ENCODE measurements around the gene TIPARP.

The TIPARP gene, protein sequence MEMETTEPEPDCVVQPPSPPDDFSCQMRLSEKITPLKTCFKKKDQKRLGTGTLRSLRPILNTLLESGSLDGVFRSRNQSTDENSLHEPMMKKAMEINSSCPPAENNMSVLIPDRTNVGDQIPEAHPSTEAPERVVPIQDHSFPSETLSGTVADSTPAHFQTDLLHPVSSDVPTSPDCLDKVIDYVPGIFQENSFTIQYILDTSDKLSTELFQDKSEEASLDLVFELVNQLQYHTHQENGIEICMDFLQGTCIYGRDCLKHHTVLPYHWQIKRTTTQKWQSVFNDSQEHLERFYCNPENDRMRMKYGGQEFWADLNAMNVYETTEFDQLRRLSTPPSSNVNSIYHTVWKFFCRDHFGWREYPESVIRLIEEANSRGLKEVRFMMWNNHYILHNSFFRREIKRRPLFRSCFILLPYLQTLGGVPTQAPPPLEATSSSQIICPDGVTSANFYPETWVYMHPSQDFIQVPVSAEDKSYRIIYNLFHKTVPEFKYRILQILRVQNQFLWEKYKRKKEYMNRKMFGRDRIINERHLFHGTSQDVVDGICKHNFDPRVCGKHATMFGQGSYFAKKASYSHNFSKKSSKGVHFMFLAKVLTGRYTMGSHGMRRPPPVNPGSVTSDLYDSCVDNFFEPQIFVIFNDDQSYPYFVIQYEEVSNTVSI

GRCh38 chr3:156674046-156674910, at the start of gene TIPARP:
Gene TIPARP, plus strand, starts transcription at chr3:156674590. Its CDS starts 3,108 bp downstream, at chr3:156677698.
- intact Hi-C loops (cut with DNase I), result loop anchor here (1.0 to 5.0 kb wide), 4 partner anchors 119 to 522 kb away; partner anchors contain the start of gene SSR3
- peak; percentile 97 to 100 (median 98) for DNase-seq

GRCh38 chr3:156626104-156626503, 48.3 kb upstream of the TIPARP start:
- no peak for DNase-seq
- intact Hi-C loops (cut with DNase I), result no loop called here

DNA sequence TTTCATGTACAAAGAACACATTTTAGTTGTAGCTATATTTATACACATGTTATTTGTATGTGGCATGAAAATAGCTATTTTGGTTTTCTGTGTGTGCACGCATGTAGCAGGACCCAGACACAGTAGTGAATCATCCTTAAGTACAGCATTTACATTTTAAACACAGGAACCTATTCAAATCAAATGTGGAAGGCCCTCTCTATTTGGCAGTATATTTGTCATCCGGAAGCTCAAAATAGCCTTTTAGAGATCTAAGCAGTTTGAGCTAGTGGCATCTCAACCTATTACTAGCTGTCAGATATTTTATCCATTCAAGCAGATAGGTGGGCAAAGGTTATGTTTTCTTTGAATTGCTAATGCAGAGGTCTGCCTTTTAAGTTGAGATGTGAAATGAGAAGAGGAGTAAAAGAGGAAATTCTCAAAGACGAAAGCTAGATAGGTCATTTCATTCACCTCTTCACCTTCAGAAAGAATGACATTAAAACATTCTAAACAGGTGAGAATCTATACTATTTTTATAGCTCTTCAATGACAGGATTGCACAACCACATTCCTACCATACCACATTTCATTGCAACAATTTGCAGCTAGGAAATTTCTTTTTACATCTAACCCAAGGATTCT, 46.3 kb upstream of the TIPARP start:
- intact Hi-C loops (cut with DNase I), result no loop called here
- DNase-seq, result no peak

GRCh38 chr3:156628836-156629618, 45.4 kb upstream of the TIPARP start:
- no peak for DNase-seq
- intact Hi-C loops (cut with DNase I), result no loop called here

DNA sequence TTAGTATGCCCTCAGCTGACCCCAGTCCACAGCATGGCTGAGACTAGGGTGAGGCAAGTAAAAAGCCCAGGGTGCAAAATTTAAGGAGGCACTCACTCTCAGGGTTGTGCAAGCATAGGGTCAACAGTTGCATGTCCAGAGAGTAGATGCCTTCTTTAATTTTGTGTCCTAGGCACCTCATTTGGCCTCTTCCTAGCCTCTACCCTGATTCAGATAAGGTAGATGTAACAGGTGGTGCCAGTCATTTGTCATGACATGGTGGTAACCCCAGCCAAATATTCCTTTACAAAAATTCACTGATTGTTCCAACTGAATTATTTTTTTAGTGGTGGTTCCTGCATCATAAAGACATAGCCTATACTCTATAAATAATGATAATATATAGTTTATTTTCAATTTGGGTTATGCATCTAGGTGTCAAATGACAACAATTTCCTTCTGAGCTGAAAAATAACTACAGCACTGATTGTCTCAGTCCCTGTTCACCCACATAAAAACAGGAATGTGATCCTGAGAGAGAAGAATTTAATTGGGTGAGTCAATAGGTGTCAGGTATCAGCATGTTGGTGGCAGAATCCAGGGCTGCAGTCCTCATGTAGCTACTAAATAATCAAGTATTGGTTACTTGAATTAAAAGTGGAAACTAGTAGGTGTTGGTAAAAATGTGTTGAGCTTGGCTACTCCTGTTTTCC, 44.2 kb upstream of the TIPARP start:
- no peak for DNase-seq
- intact Hi-C loops (cut with DNase I), result no loop called here

GRCh38 chr3:156630773-156631093, 43.7 kb upstream of the TIPARP start:
- DNase-seq, result no peak
- intact Hi-C loops (cut with DNase I), result no loop called here

- intact Hi-C loops (cut with DNase I), result no loop called here
- no peak for DNase-seq
Observed at GRCh38 chr3:156631323-156631722, 43.1 kb upstream of the TIPARP start.

GRCh38 chr3:156632601-156633000, 41.8 kb upstream of the TIPARP start:
- intact Hi-C loops (cut with DNase I), result no loop called here
- no peak for DNase-seq

- intact Hi-C loops (cut with DNase I), result no loop called here
- DNase-seq, result peak in 1 of 10 donors; percentile 81
Observed at GRCh38 chr3:156633335-156633734, 41.1 kb upstream of the TIPARP start.

GRCh38 chr3:156635034-156635433, 39.4 kb upstream of the TIPARP start:
- intact Hi-C loops (cut with DNase I), result no loop called here

GRCh38 chr3:156635973-156636372, 38.4 kb upstream of the TIPARP start:
- no peak for DNase-seq
- intact Hi-C loops (cut with DNase I), result no loop called here

More at GRCh38 chr3:156635034-156635433, 39.4 kb upstream of the TIPARP start:
- no peak for DNase-seq

GRCh38 chr3:156637480-156638022, 36.8 kb upstream of the TIPARP start:
- intact Hi-C loops (cut with DNase I), result no loop called here
- no peak for DNase-seq

- intact Hi-C loops (cut with DNase I), result no loop called here
- no peak for DNase-seq
Observed at GRCh38 chr3:156638271-156638670, 36.1 kb upstream of the TIPARP start.

GRCh38 chr3:156639414-156640023, 34.9 kb upstream of the TIPARP start:
- intact Hi-C loops (cut with DNase I), result no loop called here
- no peak for DNase-seq

DNA sequence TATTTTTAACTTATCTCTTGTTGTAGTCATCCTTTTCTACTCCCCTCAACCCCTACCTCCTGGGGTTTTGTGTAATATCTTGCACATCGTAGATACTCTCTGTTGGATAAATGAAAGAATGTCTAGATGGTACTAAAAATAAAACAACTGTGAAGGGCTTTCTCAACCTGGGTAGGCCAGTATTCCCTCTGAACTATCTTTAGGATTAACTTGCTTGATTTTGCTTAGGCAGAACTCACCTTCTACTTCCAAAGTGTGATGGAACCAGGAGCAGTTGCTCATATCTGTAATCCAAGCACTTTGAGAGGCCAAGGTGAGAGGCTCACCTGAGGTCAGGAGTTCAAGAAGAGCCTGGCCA, 32.8 kb upstream of the TIPARP start:
- DNase-seq, result no peak
- intact Hi-C loops (cut with DNase I), result no loop called here

DNA sequence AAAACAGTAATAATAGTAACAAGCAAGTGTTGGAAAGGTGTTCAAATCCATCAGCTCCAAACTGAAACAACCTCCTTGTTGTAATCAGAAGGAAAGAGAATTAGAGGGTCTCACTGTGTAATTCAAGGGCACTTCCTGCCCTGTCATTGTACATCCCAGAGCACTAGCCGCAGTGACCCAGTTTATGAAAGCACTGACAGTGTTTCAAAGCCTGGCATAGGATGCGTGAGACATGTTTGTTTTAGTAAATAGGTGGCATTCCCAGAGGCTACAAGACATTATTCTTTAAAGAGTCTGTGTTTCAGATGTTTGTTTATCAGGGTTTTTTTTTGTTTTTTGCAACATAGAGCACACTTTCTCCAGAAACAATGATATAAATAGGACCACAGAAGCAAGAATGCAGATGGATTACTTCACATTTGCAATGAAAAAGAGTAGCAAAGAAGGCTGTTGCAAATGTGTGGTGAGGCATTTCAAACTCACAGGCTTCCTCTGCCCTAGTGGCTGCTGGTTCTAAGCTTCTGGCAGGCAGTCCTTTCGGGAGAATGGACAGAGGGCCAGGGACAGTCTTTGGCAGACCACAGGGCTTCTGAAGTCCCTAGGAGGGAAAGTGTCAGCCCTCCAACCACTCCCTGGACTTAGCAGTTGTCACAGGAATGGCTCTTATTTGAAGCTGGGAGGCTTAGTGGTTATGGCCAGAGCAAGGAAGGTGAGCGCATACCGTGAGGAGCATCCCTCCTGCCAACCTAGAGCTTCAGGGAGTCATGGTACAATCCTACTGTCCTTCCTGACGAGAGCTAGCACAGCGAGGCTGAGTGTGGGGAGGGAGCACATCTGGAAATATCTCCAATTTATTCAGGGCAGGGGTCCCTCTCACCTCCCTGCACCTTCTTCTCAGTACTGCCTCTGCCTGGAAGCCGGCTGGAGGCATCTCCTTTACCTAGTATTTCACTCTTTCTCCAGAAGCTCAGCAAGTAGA, 31.4 kb upstream of the TIPARP start:
- DNase-seq, result peak in 1 of 10 donors; percentile 13
- intact Hi-C loops (cut with DNase I), result no loop called here

GRCh38 chr3:156643729-156644389, 30.5 kb upstream of the TIPARP start:
- no peak for DNase-seq
- intact Hi-C loops (cut with DNase I), result no loop called here
